GM19043 (cell line): ENCODE results near the gene S100A7.
"Not testable (repeated sequence)": the region's sequence is repeated elsewhere in the genome, so short reads cannot be mapped to it uniquely, and the experiment has no call there.

Source experiments
- ATAC-seq: cut with Tn5 transposase; IDR thresholded peaks from one replicate; pipeline ENCODE4 v1.9.1; 2021; ENCODE audit warnings: low read depth; ENCODE audit not compliant: unreplicated experiment

S100A7 gene

GRCh38 chr1:153431928-153432327 is 28.5 kb downstream of the S100A7 start:
- ATAC-seq = no peak

- no peak for ATAC-seq
These were observed 29.0 kb downstream of the S100A7 start for GRCh38 chr1:153431427-153431826.

GRCh38 chr1:153431002-153431401 is 29.4 kb downstream of the S100A7 start:
- no peak for ATAC-seq

- ATAC-seq = no peak
These were observed 29.9 kb downstream of the S100A7 start for GRCh38 chr1:153430561-153430960.

- ATAC-seq = no peak
These were observed 30.3 kb downstream of the S100A7 start for GRCh38 chr1:153430166-153430553.

GRCh38 chr1:153429266-153430165 is 30.9 kb downstream of the S100A7 start:
- no peak for ATAC-seq

GRCh38 chr1:153428791-153429190 is 31.7 kb downstream of the S100A7 start:
- no peak for ATAC-seq

GRCh38 chr1:153428073-153428638 is 32.3 kb downstream of the S100A7 start:
- ATAC-seq = no peak

- ATAC-seq = no peak
These were observed 33.6 kb downstream of the S100A7 start for GRCh38 chr1:153426809-153427208.

GRCh38 chr1:153422450-153423068 is 37.9 kb downstream of the S100A7 start:
- no peak for ATAC-seq

- ATAC-seq = no peak
These were observed 40.1 kb downstream of the S100A7 start for GRCh38 chr1:153420306-153420705.

GRCh38 chr1:153419436-153419793 is 41.0 kb downstream of the S100A7 start:
- ATAC-seq = not testable (repeated sequence)

- ATAC-seq = not testable (repeated sequence)
These were observed 41.6 kb downstream of the S100A7 start for GRCh38 chr1:153418758-153419435.

- ATAC-seq = no peak
These were observed 43.1 kb downstream of the S100A7 start for GRCh38 chr1:153417136-153417888.

GRCh38 chr1:153415850-153416570 is 44.4 kb downstream of the S100A7 start, which contains the start of gene S100A7A:
TSS of gene S100A7A (plus strand) at chr1:153416520. CDS start at chr1:153418083, 1,563 bp downstream.
- no peak for ATAC-seq

GRCh38 chr1:153413961-153414360 is 46.5 kb downstream of the S100A7 start:
- ATAC-seq = not testable (repeated sequence)
